DMS53 treated with DMSO at 0.1 percent for 48 hours (cell line): ENCODE results near the gene OBP2A.
"Not testable (repeated sequence)": the region's sequence is repeated elsewhere in the genome, so short reads cannot be mapped to it uniquely, and the experiment has no call there.

Source experiments
- DNase-seq: peaks from one replicate; lab custom pipeline; 2025; ENCODE audit not compliant: unreplicated experiment; lab: John Stamatoyannopoulos, UW

Gene OBP2A

DNA sequence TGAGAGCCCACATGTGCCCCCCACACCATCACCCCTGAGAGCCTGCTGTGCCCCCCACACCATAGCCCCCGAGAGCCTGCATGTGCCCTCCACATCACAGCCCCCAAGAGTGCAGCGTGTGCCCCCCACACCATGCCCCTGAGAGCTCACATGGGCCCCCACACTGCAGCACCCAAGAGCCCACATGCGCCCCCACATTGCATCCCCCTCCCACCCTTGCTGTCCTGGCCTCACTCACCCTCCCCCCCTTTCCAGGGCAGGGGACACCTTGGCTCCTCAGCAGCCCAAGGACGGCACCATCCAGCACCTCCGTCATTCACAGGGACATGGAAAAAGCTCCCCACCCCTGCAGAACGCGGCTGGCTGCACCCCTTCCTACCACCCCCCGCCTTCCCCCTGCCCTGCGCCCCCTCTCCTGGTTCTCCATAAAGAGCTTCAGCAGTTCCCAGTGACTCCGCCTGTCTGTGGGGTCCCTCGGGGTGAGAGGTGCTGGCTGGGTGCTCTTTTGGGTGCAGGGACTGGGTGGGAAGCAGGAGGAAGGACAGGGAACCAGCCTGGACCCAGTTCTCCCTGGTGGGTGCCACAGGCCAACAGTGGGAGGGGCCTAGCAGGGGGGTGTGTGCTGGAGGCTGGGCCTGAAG lies 19.7 kb upstream of the OBP2A start:
- no peak for DNase-seq

- DNase-seq, result no peak
Measured at GRCh38 chr9:135526730-135527571, 19.0 kb upstream of the OBP2A start.

DNA sequence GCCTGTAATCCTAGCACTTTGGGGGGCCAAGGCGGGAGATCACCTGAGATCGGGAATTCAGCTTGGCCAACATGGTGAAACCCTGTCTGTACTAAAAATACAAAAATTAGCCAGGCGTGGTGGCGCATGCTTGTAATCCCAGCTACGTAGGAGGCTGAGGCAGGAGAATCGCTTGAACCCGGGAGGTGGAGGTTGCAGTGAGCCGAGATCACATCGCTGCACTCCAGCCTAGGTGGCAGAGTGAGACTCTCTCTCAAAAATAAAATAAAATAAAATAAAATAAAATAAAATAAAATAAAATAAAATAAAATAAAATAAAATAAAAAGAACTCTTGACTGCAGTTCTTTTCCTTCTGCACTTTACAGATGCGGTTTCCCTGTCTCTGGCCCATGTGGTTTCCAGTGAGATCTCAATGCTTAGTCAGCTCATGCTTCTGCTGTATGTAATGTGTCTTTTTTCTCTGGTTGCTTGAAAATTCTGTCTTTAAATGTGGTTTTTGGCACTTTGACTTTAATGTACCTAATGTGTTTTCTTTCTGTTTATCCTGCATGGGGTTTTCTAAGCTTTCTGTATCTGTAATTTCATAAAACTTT lies 17.0 kb upstream of the OBP2A start:
- DNase-seq, result not testable (repeated sequence)

GRCh38 chr9:135530146-135530545 lies 15.8 kb upstream of the OBP2A start:
- DNase-seq, result no peak

DNA sequence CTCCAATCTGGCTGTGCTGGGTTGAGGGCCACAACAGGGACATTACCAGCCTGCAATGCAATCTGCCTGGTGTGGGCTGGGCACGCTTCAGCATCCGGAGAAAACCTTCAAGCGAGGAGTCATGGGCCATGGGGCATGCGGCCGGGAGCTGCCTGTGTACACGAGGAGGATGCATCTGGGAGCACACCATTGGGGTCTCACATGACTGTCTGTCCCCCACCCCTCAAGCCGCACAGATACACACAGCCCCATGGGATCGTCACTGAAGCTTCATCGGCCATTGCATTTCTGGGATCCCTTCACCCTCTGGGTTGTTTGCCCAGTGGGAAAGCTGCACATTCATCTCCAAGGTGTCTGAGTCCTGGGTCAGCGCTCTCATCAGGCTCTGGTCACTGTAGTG lies 14.8 kb upstream of the OBP2A start:
- no peak for DNase-seq

DNA sequence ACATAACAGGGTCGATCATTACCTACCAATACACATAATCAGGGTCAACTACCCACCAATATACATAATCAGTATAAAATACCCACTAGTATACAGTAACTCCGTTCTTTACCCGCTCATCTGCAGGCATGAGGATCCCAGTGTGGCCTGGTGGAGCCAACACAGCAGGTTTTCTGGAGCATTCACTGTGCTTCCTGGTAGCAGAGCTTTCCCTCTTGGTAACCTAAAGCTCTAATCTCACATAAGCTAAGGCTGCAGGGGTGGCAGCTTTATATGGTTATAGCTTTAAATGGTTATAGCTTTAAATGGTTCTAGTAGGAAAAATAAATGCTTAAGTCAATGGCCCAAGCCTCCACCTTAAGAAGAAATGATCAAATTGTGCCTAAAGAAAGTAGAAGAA lies 12.8 kb upstream of the OBP2A start:
- DNase-seq, result no peak

GRCh38 chr9:135533674-135534073 lies 12.3 kb upstream of the OBP2A start:
- no peak for DNase-seq

DNA sequence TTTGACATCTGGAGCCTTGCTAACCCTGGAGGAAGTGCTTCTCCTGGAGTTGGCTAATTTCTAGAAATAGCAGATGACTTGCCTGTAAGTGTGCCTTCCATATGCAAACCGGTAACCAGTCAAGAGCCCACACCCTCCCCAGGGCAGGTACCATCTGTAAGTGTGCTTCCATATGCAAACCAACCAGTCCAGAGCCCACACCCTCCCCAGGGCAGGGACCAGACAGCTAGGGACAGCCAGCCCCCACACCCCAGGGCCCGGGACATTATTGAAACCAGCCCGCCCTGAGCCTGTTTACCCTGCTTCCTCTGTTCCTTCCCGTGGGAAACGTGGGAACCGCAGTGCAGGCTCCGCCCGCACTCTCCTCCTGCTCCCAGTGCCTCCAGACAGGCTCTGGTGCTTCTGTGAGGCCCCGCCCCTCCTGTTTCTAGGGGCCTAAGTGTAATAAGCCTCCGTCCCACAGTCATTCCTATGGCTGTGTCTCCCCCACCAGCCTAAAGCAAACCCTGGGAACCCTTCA lies 11.7 kb upstream of the OBP2A start:
- DNase-seq, result not testable (repeated sequence)

- DNase-seq, result not testable (repeated sequence)
Measured at GRCh38 chr9:135534826-135535225, 11.1 kb upstream of the OBP2A start.

GRCh38 chr9:135535631-135536030 lies 10.3 kb upstream of the OBP2A start:
- DNase-seq, result not testable (repeated sequence)

- no peak for DNase-seq
Measured at GRCh38 chr9:135536216-135536615, 9.7 kb upstream of the OBP2A start.

DNA sequence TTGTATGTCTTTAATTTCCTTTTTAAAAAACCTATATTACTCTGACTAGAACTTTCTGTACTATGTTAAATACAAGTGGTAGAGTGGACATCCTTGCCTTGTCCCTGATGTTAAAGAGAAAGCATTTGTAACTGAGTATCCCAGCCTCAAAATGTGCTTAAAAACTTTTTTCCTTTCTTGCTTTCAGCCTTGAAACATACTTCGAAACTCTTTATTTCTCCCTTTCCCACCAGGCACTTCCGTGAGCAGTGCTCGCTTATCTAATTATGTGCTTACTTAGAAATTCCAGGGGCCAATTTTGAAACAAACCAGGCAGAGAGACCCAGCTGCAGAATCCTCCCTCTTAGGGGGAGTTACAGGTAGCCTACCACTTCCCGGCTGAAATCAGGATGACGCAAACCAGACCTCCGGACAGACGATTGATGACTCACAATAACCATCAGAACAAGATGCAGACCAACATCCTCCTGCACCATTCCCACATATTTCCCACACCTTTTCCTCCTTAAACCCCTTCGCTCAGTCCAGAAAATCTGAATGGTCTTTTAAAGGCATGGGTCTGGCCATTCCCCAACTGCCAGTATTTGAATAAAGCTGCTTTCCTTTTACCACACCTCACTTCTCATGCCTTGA lies 2.5 kb upstream of the OBP2A start:
- DNase-seq, result not testable (repeated sequence)

DNA sequence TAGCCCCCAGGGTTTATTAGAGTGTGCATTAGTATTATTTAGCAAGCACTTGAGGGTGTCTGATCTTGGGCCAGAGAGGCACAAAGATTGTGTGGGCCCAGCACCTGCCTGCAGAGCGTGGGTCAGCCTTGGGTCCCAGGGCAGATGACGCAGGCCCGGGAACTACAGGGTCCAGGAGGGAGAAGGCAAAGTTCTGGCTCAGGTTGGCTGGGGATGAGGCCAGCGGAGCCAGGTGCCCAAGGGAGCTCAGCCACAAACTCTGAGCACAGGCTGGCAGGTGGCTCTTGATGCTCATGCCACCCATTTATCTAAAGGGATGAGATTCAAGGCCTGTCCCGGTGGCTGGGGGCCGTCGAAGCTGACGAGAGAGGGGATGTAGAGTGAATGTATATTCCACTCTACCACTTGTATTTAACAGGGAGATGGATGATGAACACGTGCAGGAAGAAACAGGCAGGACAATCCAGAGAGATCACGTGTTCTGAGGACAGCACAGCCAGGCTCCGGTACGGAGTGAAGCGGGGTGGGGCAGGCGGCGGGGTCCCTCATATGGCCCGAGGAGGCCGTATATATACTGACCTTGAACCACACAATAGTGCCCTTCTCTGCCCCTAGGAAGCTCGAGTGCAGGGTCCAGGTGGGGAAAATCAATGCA lies 818 bp upstream of the OBP2A start:
- DNase-seq, result no peak

GRCh38 chr9:135546792-135547617 lies 1.1 kb downstream of the OBP2A start:
- not testable (repeated sequence) for DNase-seq

- DNase-seq, result no peak
Measured at GRCh38 chr9:135547756-135548736, 2.1 kb downstream of the OBP2A start.

- DNase-seq, result not testable (repeated sequence)
Measured at GRCh38 chr9:135549478-135550343, 3.8 kb downstream of the OBP2A start.

- no peak for DNase-seq
Measured at GRCh38 chr9:135550344-135550918, 4.5 kb downstream of the OBP2A start.
